PFSK-1 (cell line): ENCODE measurements around the gene VPS41.

Experiments
- FOXP2 ChIP-seq: optimal IDR thresholded peaks from 2 replicates; pipeline ENCODE3; 2011; ENCODE audit warnings: borderline replicate concordance, control low read depth, inconsistent platforms; ENCODE audit not compliant: insufficient read depth; ENCODE audit errors: extremely low read length, extremely low read depth
- POLR2AphosphoS5 ChIP-seq: IDR thresholded peaks from 2 replicates; pipeline ENCODE4 v1.6.1; 2012; ENCODE audit warnings: low read depth, mild to moderate bottlenecking, control low read depth, low read length, moderate library complexity
- SIN3A ChIP-seq: IDR thresholded peaks from 2 replicates; pipeline ENCODE4 v1.6.1; 2012; ENCODE audit warnings: mild to moderate bottlenecking, low read length, moderate library complexity, borderline replicate concordance; ENCODE audit not compliant: insufficient read depth
- TAF1 ChIP-seq: IDR thresholded peaks from 2 replicates; pipeline ENCODE4 v1.6.1; 2012; ENCODE audit warnings: low read length, control low read depth, borderline replicate concordance; ENCODE audit not compliant: insufficient read depth
- TF ChIP-seq, protein P1 (sequence below), 2 experiments: IDR thresholded peaks; 2 replicates each; pipeline versions ENCODE4 v1.6.1 to v1.8.0; 2011 to 2012; ENCODE audit warnings: low read depth in 2 of 2, low read length in 2 of 2, control low read depth in 1 of 2, inconsistent platforms in 1 of 2, mild to moderate bottlenecking in 1 of 2, moderate library complexity in 1 of 2; ENCODE audit not compliant: insufficient read depth in 1 of 2

The VPS41 gene

GRCh38 chr7:38950309-38950708, 41.3 kb upstream of the VPS41 start:
- TF ChIP-seq SIN3A (no peak), FOXP2 (no peak), POLR2AphosphoS5 (no peak), TAF1 (no peak)
- TF ChIP-seq, protein P1, sequence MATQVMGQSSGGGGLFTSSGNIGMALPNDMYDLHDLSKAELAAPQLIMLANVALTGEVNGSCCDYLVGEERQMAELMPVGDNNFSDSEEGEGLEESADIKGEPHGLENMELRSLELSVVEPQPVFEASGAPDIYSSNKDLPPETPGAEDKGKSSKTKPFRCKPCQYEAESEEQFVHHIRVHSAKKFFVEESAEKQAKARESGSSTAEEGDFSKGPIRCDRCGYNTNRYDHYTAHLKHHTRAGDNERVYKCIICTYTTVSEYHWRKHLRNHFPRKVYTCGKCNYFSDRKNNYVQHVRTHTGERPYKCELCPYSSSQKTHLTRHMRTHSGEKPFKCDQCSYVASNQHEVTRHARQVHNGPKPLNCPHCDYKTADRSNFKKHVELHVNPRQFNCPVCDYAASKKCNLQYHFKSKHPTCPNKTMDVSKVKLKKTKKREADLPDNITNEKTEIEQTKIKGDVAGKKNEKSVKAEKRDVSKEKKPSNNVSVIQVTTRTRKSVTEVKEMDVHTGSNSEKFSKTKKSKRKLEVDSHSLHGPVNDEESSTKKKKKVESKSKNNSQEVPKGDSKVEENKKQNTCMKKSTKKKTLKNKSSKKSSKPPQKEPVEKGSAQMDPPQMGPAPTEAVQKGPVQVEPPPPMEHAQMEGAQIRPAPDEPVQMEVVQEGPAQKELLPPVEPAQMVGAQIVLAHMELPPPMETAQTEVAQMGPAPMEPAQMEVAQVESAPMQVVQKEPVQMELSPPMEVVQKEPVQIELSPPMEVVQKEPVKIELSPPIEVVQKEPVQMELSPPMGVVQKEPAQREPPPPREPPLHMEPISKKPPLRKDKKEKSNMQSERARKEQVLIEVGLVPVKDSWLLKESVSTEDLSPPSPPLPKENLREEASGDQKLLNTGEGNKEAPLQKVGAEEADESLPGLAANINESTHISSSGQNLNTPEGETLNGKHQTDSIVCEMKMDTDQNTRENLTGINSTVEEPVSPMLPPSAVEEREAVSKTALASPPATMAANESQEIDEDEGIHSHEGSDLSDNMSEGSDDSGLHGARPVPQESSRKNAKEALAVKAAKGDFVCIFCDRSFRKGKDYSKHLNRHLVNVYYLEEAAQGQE (IDR thresholded peaks at IDR 0.05; ENCODE audit: insufficient read depth in 1 of 2, low read depth in 2 of 2, low read length in 2 of 2), result no peak

DNA sequence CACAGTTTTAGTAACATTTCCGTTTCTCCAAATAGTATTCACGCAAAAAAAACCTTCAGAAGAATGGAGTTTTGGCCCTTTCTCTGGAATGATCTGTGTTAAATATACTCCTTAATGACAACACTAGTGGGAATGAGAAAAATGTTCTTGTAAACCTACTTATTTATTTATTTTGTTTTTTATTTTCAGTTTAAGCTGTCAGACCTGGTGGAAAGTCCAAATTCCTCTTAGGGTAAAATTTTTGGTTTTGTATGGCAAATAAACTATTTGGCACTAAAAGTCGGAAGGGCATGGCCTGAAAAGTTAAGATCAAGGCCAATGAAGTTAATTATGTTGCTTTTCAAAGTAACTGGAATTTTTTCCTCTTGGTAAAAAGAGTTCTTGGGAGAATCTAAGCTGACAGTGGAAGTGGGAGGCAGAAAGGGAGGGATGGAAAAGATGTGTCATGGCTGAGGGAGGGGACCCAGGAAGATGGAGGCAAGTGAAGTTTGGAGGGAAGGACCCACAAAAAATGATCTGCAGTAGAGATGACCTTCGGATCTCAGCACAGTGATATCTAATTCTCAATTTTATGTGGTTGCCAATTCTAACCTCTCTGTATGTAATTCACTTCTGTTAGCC, 33.5 kb upstream of the VPS41 start:
- TF ChIP-seq TAF1, result no peak
- no peak for TF ChIP-seq SIN3A
- TF ChIP-seq, protein P1 (IDR thresholded peaks at IDR 0.05; ENCODE audit: insufficient read depth in 1 of 2, low read depth in 2 of 2, low read length in 2 of 2), result no peak
- TF ChIP-seq POLR2AphosphoS5, result no peak
- no peak for TF ChIP-seq FOXP2

GRCh38 chr7:38940774-38941173, 31.8 kb upstream of the VPS41 start:
- no peak for TF ChIP-seq FOXP2
- no peak for TF ChIP-seq TAF1
- TF ChIP-seq, protein P1 (IDR thresholded peaks at IDR 0.05; ENCODE audit: insufficient read depth in 1 of 2, low read depth in 2 of 2, low read length in 2 of 2), result no peak
- TF ChIP-seq SIN3A, result no peak
- TF ChIP-seq POLR2AphosphoS5, result no peak

DNA sequence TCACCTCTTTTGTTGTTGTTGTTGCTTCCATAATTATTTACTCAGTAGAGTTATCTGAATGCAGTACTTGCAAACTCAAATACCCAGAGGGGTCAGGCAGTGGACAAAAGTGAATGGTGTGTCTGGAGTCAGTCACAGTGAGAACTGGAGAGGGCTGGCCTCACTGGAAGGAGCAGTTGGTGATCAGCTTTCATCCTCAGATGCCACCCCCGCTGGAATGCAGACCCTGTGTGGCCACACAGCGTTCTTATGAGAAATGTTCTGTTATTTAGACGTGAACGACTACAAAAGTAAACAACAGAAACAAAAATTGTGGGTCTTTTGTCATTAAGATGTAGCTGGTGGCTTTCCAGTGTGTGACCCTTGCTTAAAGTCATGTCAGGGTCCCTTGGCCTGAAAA, 29.6 kb upstream of the VPS41 start:
- TF ChIP-seq SIN3A, result no peak
- TF ChIP-seq, protein P1 (IDR thresholded peaks at IDR 0.05; ENCODE audit: insufficient read depth in 1 of 2, low read depth in 2 of 2, low read length in 2 of 2), result no peak
- no peak for TF ChIP-seq POLR2AphosphoS5
- no peak for TF ChIP-seq FOXP2
- TF ChIP-seq TAF1, result no peak

DNA sequence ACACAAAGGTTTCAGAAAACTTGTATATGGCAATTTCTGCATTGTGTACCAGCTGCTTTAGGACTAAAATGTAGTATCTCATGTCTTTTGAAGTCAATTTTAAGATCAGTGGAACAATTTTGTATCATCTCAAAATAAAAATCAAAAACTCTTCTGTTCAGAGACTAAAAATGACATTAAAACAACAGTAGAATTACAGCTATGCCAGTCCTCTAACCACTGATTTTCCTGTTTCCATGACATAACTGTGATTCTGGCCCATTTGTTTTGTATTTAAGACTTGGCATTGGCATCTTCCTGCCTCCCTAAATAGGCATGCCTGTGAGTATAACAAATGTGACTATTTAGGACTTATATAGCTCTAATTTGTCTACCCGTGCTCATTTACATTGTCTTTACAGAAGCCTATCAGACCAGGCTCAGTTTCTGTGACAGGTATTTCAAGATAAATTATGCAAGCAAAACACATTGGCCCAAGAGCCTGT, 29.1 kb upstream of the VPS41 start:
- no peak for TF ChIP-seq FOXP2
- TF ChIP-seq SIN3A, result no peak
